MG63 (cell line): ENCODE results near the gene BIN2. TPM values are rescaled to one million over a fixed set of nuclear protein-coding genes. Genes with fewer than 3 reads are reported as not detected.
"Not testable (repeated sequence)": the region's sequence is repeated elsewhere in the genome, so short reads cannot be mapped to it uniquely, and the experiment has no call there.

Experiments
- DNase-seq: peaks from one replicate; pipeline ENCODE4 v3.0.0-alpha.2; 2020
- H3K27me3 ChIP-seq: fragments of 250-450 bp; sonication (Bioruptor Pico); 2 replicates; pipeline ENCODE4 v1.5.1; 2020; ENCODE audit warnings: mild to moderate bottlenecking, moderate library complexity
- H3K36me3 ChIP-seq: fragments of 250-450 bp; sonication (Bioruptor Pico); 2 replicates; pipeline ENCODE4 v1.5.1; 2020; ENCODE audit warnings: mild to moderate bottlenecking, moderate library complexity
- H3K4me3 ChIP-seq: fragments of 250-450 bp; sonication (Bioruptor Pico); 2 replicates; pipeline ENCODE4 v1.5.1; 2020; ENCODE audit warnings: mild to moderate bottlenecking, moderate library complexity
- H3K9me3 ChIP-seq: fragments of 250-450 bp; sonication (Bioruptor Pico); 2 replicates; pipeline ENCODE4 v1.5.1; 2020; ENCODE audit warnings: mild to moderate bottlenecking, moderate library complexity
- total RNA-seq: library from RNA; depleted of rRNA; stranded (reverse); fragments of >200 nt; shearing (Covaris generic); gene quantifications from 2 replicates; pipeline ENCODE4 v1.2.3, GENCODE V29; 2014; ENCODE audit warnings: low replicate concordance

The BIN2 gene
- total RNA-seq, 1 experiment from 2014 or later = not detected

DNA sequence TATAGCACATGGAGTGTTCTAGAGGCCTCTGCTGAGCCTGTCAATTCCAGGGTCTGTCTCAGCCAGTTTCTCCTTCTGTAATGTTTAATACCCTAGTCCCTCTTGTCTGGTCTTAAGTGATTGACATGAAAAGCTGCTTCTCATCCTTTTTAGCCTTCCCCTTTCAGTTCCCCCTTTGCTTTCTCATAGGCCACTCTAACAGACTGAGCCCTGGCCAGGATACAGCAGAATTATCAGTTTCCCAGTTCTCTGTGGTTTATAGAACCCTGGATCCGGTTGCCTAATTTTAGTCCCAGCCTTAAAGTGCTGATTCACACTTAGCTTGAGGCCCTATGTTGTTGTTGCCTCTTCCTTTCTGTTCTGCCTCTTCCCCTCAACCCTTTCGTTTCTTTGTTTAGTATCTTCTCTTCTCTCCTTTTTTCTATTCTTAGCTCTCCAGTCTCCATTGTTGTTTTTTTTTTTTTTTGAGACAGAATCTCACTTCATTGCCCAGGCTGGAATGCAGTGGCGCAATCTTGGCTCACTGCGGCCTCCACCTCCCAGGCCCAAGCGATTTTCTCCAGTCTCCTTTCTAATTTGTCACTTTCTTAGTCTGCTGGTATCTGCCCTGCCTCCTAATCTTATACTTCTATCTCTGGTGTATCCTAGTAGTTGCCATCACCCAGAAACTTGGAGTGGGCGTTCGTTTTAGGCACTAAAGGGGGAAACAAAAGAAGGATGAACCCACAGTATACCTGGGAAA, 2.9 kb upstream of the BIN2 start:
- peak; percentile 18 for DNase-seq
- H3K27me3 ChIP-seq = no peaks in the 10 kb centered on the region; the same call in 1 of the 2 replicates

DNA sequence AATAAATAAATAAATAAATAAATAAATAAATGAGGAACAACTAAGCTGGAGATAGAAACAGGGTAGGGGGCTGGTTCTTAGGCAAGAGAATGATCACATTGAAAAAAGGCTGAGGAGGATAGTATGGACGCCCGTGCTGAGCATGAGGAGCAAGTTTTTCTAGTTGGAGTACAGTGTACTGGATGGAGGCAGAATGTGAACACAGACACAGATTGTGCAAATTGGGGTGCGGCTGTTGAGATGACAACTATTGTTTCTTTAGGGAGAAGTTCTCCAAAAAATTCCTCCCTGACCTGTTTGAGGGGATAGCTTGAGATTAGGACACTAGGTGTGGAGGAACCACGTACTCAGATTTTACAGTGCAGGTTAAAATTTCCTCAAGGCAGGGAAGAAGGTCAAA, 979 bp upstream of the BIN2 start:
- Histone ChIP-seq H3K9me3 (no peaks in the 10 kb centered on the region), H3K27me3 (no peaks in the 10 kb centered on the region; the same call in 1 of the 2 replicates), H3K36me3 (no peaks in the 10 kb centered on the region), H3K4me3 (no peak overlapping the region)
- no peak for DNase-seq

More for the DNA sequence above, 2.9 kb upstream of the BIN2 start:
- Histone ChIP-seq H3K4me3 (no peak overlapping the region), H3K36me3 (no peaks in the 10 kb centered on the region), H3K9me3 (no peaks in the 10 kb centered on the region)

DNA sequence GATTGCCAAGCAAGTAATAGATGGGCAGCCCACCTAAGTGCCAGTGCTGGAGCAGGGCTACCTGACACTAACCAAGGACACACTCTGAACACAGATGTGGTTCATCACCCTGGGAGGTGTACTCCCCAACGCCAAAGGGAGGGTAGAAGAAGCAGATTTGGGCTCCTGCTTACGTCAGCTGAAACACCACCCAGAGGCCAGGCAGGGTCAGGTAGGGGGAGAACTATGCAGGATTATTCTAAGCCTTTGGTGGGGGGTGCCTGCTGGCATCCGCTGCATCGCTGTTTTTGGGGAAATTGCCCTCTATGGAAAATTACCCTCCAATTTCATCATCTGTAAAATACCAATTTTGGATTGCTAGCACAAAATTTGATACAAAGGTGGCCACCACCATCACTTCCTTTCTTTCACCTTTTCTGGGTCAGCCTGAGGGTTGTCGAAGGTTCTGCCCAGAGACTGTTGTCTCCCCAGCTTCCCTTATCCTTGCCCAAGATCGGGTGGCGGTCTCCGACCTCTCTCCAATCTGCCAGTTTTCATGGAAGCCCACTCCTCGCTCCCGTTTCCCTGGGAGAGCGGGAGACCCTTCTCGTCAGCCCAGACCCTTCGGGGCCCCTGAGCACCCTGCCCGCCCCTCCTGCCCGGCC, 535 bp downstream of the BIN2 start:
- H3K4me3 ChIP-seq = no peak overlapping the region
- no peaks in the 10 kb centered on the region for H3K36me3 ChIP-seq
- no peak for DNase-seq
- H3K9me3 ChIP-seq = no peaks in the 10 kb centered on the region
- no peaks in the 10 kb centered on the region; the same call in 1 of the 2 replicates for H3K27me3 ChIP-seq

DNA sequence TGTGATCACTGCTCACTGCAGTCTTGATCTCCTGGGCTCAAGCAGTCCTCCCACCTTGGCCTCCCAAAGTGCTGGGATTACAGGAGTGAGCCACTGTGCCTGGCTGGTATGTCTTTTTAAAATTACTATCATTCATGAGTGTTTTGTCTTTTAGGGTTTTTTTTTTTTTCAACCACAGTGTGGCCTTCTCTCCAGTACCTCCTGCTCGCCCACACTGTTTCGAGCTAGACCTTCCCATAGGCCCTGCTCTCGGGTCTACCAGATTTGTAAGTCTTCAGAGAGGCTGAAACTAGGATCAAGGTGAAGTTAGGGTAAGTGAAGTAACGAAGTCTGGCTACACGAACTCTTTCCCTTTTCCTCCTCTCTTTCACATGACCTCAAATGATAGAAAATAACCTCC, 1.5 kb downstream of the BIN2 start:
- Histone ChIP-seq H3K4me3 (no peak overlapping the region), H3K27me3 (no peaks in the 10 kb centered on the region; the same call in 1 of the 2 replicates), H3K9me3 (no peaks in the 10 kb centered on the region), H3K36me3 (no peaks in the 10 kb centered on the region)
- no peak for DNase-seq

DNA sequence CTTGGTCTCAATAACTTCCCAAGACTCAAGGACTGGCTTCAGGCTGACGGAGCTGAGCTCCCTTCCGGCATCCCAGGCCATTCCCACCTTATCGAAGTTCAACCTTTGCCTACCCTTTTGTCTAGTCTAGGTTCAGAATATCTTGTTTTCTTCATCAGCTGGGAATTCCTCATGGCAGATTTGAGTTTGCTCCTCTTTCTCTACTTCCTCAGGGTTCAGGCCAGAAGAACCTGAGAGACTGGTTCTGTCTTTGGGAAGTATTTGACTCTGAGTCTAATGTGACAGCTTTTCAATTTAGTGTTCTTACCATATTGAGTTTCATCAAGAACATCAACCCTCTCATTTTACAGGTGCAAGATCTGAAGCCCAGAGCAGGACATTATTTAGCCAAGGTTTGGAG, 2.1 kb downstream of the BIN2 start:
- Histone ChIP-seq H3K27me3 (no peaks in the 10 kb centered on the region; the same call in 1 of the 2 replicates), H3K36me3 (no peaks in the 10 kb centered on the region), H3K4me3 (no peak overlapping the region), H3K9me3 (no peaks in the 10 kb centered on the region)
- no peak for DNase-seq

DNA sequence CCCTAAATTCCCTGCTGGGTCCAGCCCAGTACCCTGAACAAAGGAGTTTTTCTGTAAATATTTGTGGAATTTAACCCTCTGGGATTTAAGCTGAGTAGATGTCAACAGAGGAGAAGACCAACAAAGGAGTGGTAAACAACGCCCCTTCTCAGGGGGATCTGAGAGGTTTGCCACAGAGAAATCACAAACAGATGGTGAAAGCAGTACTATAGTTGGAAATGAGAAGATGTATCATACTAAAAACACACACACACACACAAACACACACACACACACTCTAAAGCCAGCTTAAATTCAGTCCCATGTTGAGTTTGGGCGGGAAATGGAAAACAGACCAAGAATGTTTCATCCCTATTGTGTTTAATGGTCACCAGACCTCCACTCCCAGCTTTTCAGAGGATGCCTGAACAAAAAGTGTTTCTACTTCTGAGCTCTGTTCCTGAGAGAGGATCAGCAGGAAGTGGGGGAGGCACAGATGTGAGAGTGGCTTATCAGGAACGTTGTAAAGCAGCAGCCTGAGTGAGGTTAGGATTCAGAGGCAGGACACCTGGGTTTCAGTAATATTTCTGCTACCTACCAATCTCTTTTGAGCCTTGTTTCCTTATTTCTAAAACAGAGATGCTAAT, 3.2 kb downstream of the BIN2 start:
- Histone ChIP-seq H3K36me3 (no peaks in the 10 kb centered on the region), H3K27me3 (no peaks in the 10 kb centered on the region; the same call in 1 of the 2 replicates), H3K9me3 (no peaks in the 10 kb centered on the region), H3K4me3 (no peak overlapping the region)
- no peak for DNase-seq

DNA sequence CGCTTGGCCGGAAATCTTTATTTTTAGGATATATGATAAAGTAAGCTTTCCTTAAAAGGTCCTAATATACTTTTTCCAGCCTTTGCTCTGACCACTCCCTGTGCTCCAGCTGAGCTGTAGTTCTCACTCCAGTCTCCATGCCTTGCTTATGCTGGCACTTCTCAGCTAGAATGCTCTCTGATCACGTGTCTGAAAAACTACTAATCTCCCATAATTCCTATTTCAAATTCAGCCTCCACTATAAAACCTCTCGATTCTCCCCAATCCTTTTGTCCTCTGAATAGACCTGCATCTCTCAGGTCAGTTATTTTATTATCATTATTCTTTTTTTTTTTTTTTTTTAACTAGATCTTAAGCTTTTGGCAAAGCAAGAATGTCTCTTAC, 3.7 kb downstream of the BIN2 start:
- no peaks in the 10 kb centered on the region; the same call in 1 of the 2 replicates for H3K27me3 ChIP-seq
- H3K9me3 ChIP-seq = no peaks in the 10 kb centered on the region
- no peak overlapping the region for H3K4me3 ChIP-seq
- no peak for DNase-seq
- no peaks in the 10 kb centered on the region for H3K36me3 ChIP-seq

DNA sequence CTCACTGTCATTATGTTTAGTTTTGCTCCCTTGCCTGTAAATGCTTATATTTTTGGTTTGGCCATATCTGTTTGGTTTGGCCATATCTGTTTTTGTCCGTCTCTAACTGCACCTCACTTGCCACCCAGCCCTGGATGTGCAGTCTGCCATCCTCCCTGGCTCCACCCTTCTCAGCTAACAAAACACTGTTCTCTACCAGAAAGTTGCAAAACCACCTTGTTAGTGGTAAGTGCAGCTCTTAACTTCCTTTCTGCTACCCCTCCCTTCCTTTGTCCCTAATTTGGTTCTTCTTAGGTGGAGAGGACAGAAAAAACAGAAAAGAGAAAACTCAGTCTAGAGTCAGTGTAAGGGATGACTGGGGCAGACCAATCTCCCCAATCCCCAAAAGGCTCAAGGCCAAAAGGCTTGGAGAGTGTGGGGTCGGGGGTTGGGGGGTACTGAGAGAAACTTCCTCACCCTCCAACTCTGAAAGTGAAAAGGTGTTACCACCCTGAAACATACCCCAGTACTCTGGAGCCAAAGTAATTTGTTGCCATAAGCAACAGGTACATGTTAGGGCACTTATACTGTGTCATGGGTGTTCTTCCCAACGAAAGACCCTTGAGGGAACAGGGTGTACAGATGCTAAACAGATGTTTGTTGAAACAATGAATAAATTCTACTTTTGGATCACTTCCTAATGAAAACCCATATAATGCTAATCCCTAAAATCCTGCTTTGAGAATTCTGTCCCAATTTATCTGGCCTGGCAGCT, 5.0 kb downstream of the BIN2 start:
- DNase-seq = no peak
- H3K27me3 ChIP-seq = no peaks in the 10 kb centered on the region; the same call in 1 of the 2 replicates
- H3K4me3 ChIP-seq = no peak overlapping the region
- no peaks in the 10 kb centered on the region for H3K36me3 ChIP-seq
- no peaks in the 10 kb centered on the region for H3K9me3 ChIP-seq

DNA sequence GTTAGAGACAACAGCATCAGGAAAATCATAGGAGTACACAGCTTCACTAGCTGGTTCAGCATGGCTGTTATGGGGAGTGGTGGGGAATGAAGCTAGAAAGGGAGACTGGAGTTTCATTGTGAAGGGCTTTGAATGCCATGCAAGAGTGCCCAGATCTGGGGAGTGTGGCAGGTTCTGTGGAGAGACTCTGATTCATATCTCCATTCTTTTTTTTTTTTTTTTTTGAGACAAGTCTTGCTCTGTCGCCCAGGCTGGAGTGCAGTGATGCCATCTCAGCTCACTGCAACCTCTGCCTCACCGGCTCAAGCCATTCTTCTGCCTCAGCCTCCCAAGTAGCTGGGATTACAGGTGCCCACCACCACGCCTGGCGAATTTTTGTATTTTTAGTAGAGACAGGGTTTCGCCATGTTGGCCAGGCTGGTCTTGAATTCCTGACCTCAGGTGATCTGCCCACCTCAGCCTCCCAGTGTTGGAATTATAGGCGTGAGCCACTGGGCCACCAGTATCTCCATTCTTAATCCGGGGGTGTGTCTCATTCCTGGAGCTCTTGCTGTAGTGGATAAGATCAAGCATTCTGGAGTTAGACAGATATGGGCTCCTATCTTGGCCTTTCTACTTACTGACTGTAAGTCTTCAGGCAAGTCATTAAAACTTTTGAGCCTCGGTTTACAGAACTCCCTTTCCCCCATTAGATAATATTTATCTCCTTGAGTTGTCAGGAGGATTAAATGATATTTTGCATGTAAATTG, 5.7 kb downstream of the BIN2 start:
- H3K36me3 ChIP-seq, H3K9me3 ChIP-seq, H3K27me3 ChIP-seq, H3K4me3 ChIP-seq, DNase-seq: not testable (repeated sequence)

DNA sequence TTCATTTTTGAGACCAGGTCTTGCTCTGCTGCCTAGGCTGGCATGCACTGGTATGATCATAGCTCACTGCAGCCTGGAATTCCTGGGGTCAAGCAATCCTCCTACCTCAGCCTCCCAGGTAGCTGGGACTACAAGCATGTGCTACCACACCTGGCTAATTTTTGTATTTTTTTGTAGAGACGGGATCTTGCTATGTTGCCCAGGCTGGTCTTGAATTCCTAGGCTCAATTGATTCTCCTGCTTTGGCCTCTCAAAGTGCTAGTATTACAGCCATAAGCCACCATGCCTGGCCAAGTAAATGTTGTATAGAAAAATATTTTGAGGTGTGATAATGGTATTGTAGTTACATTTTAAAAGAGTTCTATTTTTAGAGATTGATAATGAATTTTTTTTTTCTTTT, 12.6 kb downstream of the BIN2 start:
- no peak overlapping the region for H3K4me3 ChIP-seq
- H3K36me3 ChIP-seq = no peaks in the 10 kb centered on the region
- no peaks in the 10 kb centered on the region for H3K9me3 ChIP-seq
- no peaks in the 10 kb centered on the region for H3K27me3 ChIP-seq
- no peak for DNase-seq

DNA sequence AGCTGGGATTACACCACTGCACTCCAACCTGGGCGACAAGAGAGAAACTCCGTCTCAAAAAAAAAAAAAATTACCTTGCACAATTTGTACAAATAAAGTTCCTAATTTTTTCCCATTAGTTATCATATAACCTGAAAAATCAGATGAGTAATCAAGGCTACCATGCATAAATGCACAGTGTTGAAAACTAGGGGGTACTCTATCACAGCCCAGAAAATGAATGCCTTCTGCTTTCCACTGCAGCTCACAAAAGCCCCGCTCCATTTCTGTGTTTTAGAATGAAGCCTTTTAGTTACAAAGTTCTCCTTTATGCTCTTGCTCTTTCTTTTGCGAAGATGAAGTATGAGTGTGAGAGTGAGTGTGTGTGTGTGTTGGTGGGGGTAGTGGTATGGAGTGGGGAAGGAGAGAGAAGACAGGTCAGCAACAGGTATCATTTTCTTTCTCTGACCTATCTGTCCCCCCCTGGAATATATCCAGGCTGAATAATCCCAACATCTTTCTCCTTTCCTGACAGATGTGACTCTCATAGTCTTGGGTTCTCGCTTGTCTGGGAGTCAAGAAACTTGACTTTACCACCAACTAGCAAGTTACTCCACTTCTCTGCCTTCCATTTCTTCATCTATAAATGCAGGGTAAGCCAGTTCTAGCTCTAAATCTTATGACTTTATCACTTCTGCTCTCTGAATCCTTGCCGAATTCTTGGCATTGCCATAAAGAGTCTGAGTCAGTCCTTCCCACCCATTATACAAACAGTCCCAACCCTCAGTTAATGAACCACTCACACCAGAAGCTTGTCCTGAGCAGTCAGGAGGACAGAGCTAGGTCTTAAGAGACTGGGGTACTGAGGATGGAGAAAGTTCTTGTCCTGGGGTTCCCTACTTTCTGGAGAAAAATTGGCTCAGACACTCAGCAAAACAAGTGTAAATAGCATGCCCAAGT, 16.1 kb downstream of the BIN2 start:
- peak; percentile 48 for DNase-seq
- no peaks in the 10 kb centered on the region for H3K27me3 ChIP-seq
- H3K9me3 ChIP-seq = no peaks in the 10 kb centered on the region
- no peak overlapping the region for H3K4me3 ChIP-seq
- H3K36me3 ChIP-seq = no peaks in the 10 kb centered on the region

DNA sequence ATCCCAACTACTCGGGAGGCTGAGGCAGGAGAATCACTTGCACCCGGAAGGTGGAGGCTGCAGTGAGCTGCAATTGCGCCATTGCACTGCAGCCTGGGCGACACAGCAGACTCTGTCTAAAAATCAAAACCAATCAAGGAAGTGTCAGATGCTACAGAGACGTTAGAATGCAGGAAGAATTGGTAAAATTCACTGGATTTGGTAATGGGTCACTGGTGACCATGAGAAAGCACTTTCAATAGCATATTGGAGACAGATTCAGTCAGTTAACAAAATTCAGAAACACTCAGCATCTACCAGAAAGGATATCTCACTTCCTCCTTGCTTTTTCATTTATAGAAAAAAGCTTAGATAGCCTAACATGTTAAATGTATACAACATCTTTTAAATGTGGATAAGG, 17.5 kb downstream of the BIN2 start:
- DNase-seq = no peak
- H3K36me3 ChIP-seq = no peaks in the 10 kb centered on the region
- H3K27me3 ChIP-seq = no peaks in the 10 kb centered on the region
- H3K9me3 ChIP-seq = no peaks in the 10 kb centered on the region
- H3K4me3 ChIP-seq = no peak overlapping the region

DNA sequence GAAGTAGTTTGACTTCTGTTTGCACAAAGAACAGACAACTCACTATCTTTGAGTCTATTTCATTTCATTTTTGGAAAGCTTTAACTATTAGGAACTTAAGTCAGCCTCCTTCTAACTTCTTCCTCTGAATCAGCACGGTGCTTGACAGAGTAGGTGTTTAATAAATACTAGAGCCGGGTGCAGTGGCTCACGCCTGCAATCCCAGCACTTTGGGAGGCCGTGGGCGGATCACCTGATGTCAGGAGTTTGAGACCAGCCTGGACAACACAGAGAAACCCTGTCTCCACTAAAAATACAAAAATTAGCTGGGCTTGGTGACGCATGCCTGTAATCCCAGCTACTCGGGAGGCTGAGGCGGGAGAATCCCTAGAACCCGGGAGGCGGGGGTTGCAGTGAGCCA, 23.2 kb downstream of the BIN2 start:
- DNase-seq = peak; percentile 4
- not testable (repeated sequence) for H3K4me3 ChIP-seq, H3K27me3 ChIP-seq, H3K9me3 ChIP-seq, H3K36me3 ChIP-seq

DNA sequence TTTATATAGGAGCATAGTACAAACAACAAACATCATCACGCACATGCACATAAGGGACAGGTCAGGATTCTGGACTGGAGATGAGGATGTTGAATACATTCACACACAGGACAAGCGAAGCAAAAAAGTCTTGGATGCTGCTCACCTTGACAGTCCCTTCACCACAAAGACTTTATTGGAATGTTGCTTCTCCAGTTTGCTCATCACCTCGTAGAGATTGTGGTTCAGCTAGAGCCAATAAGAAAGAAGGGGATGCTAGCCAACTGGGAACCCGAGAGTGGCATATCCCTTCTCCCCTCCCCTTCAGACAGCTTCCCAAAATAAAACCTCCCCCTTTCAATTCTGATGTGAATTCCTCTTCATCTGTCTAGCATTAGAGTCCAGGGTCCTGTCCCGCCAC, 28.3 kb downstream of the BIN2 start:
- no peaks in the 10 kb centered on the region for H3K36me3 ChIP-seq
- no peaks in the 10 kb centered on the region for H3K27me3 ChIP-seq
- H3K4me3 ChIP-seq = no peak overlapping the region
- no peak for DNase-seq
- H3K9me3 ChIP-seq = no peaks in the 10 kb centered on the region

DNA sequence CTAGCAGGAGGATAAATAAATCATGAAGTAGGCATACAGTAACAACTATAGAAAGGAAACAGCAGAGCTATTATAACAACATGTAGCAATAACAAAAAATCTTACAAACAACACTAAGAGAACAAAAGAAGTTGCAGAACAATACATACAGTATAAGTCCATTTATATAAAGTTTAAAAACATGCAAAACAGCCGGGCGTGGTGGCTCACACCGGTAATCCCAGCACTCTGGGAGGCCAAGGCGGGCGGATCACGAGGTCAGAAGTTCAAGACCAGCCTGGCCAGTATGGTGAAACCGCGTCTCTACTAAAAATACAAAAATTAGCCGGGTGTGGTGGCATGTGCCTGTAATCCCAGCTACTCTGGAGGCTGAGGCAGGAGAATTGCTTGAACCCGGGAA, 29.9 kb downstream of the BIN2 start:
- H3K36me3 ChIP-seq, DNase-seq, H3K4me3 ChIP-seq, H3K27me3 ChIP-seq, H3K9me3 ChIP-seq: not testable (repeated sequence)

DNA sequence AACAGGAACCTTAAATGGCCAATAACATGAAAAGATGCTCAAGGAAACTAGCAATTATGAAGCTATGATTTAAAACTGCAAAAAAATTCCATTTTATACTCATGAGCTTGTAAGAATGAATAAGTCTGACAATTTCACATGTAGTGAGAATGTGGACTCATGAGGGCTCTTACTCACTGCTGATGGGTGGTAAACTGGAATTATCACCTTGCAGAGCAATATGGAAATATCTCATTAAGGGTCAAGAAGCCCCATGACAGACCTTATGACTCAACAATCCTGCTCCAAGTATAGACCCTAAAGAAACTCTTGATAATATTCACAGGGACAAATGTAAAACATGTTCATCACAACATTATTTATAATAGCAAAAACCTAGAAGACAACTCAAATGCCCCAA, 30.3 kb downstream of the BIN2 start:
- H3K4me3 ChIP-seq = no peak overlapping the region
- H3K27me3 ChIP-seq = no peaks in the 10 kb centered on the region
- no peaks in the 10 kb centered on the region for H3K36me3 ChIP-seq
- H3K9me3 ChIP-seq = no peaks in the 10 kb centered on the region
- DNase-seq = no peak
